GM18868 (cell line): ENCODE measurements around the gene ZNF408.
"Not testable (repeated sequence)": the region's sequence is repeated elsewhere in the genome, so short reads cannot be mapped to it uniquely, and the experiment has no call there.

ENCODE experiments used
- ATAC-seq: cut with Tn5 transposase; IDR thresholded peaks from one replicate; pipeline ENCODE4 v1.9.1; 2021; ENCODE audit warnings: mild to moderate bottlenecking, moderate library complexity; ENCODE audit not compliant: unreplicated experiment

The ZNF408 gene

DNA sequence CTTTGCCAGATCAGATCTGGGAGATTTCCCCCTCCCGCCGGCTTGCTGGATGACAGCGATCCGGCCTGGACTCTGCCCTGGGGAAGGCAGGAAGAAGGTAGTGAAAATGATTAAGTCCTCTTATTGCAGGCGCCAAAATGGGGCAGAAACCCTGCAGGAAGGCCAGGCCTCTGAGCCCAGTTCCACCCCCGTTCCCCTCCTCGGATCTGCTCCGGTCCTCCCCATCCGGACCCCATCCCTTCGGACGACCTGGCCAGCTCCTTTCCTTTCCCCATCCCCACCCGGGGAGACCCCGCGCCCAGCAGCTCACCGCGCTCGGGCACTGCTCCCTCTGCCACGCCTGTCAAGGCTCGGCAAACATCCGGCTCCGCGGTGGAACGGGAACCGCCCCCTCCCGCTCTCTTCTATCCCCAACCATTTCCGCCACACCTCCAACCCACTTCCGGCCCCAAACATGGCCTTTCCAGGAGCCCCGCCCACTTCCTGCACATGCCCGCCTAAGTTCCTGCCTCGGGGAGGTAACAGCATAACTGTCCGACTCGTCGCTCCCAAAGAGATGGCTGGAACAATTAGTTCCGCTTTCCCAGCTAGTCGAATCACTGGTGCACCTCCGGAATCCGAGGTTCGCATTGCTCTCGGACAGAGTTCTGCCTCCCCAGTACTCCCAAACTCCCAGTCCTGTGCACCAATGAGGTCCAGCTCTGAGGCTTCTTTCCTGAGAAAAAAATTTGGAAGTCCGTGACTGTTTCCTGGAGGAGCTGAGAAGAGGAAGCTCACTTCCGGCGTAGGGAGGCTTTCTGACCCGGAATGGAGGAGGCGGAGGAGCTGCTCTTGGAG lies at the start of gene ZNF408, which contains the start of gene ARHGAP1:
TSS of gene ZNF408 (plus strand) at position 791 of the 837 bp plus-strand sequence. CDS start at position 808, 17 bp downstream.
TSS of gene ARHGAP1 (minus strand) at position 379 of the 837 bp plus-strand sequence. CDS start 4,512 bp downstream, outside the sequence.
- peak; percentile 91 for ATAC-seq

DNA sequence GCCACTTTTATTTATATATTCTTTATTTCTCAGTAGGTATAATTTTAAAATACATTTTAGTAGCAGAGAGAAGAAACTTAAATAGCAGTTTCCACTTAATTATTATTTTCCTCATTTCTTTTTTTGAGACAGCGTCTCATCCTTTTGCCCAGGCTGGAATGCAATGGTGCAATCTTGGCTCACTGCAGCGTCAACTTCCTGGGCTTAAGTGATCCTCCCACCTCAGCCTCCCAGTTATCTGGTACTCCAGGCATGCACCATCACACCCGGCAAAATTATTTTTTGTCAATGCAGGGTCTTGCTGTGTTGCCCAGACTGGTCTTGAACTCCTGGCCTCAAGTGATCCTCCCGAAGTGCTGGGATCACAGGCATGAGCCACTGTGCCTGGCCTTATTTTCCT lies 45.2 kb upstream of the ZNF408 start:
- ATAC-seq = no peak

DNA sequence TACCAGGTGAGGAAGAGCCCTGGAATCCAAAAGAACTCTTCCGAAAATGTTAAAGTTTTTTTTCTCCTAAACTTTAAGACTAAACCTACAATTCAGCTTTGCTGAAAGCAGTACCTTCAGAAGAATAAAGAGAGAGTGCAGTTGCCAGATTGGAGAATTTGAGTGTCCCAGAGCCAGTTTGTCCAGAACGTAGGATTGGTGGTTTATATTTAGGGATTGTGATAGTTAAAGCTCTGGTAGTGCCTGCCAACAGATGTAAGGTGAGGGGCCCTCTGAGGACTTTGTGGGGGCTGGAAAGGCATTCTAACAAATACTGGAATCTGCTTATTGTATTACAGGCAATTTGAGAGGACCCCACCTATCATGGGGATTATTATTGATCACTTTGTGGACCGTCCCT lies 43.6 kb upstream of the ZNF408 start:
- ATAC-seq = no peak

DNA sequence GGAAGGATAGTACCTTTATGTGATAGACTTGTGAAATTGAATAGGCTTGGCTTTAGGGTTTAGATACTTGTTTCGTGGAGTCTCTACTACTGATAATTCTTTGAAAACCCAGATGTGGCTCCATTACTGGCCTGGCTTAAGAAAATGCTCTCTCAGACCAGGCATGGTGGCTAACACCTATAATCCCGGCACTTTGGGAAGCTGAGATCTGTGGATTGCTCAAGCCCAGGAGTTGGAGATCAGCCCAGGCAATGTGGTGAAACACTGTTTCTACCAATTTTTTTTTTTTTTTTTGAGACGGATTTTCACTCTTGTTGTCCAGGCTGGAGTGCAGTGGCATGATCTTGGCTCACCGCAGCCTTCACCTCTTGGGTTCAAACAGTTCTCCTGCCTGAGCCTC lies 42.6 kb upstream of the ZNF408 start:
- no peak for ATAC-seq

DNA sequence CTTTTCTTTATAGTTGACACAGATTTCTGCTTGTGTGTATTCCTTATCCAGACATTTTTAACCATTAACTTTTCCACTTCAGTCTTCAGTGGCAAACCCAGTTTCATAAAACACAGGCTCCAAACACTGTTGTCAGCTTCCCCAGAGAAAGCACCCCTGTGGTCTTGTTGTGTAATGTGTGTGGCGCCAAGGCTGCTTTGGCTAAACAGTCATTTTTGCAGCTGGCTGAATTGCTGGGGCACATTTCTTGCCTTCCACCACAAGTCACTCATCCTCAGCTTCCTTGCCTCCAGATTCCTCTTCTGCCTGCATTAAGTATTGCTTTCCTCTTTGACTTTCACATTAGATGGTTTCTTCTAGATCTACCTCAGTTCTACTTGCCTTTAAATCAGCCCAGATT lies 40.9 kb upstream of the ZNF408 start:
- ATAC-seq = no peak

DNA sequence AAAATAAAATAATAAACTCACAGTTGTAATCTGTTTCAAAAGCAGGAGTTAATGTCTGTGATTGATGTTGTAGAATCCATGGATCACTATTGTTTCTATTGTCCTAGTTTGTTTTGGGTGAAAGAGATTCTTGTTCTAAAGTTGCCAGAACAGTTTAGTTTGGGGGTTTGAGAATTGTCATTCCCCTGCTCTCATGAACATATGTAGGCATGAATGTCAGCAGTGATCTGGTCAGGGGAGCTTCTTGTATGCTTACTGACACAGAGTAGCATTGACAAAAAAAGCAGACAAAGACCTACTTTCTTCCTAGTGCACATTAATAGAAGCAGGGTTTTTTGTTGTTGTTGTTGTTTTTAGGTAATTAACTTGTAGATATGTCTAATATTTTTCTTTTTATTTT lies 39.0 kb upstream of the ZNF408 start:
- ATAC-seq = no peak

DNA sequence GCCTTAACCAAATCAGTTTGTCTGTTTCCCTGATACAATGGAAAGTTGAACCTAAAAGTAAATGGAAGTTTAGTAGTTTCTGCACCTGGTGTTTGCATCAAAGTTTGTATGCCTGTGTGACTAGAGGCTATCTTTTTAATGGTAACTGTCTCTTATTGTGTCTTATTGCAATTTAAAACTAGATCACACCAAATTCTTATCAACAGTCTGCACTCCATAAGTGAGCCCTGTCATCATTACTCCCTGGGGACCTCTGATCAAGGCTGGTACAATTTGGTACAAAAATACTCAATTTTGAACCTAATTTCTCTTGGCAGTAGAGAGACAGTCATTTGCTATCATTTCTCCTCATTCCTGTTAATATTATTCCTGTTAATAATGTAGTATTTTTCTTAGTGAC lies 38.5 kb upstream of the ZNF408 start:
- ATAC-seq = no peak

DNA sequence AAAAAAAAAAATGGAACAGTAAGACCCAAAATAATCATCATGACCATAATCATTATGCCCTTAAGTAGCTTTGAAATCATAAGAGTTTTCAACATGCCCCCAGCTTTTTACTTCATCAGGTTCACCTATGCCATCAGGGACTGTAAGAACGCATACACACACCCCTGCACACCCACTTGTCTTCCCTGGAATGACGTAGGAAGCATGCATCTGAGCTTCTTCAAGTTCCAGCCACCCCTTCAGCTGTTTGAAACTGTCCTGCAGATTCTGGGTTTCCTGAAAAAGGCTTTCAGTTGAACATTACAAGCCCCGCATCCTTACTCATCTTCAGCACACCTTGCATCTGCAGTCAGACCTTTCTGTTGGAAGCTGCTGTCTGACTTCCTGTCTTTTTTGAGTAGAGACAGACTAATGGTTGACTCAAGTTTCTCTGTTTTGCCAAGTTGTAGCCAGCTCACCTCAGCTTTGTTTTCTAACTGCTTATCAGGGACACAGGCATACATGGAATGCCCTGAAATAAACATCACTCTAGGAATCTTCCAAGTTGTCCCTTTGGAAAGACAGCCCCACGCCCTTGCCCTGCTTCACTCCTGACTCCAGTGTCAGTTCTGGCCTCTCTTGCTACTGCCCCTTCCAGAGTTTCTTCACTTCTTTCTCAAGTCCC lies 37.4 kb upstream of the ZNF408 start:
- ATAC-seq = no peak

DNA sequence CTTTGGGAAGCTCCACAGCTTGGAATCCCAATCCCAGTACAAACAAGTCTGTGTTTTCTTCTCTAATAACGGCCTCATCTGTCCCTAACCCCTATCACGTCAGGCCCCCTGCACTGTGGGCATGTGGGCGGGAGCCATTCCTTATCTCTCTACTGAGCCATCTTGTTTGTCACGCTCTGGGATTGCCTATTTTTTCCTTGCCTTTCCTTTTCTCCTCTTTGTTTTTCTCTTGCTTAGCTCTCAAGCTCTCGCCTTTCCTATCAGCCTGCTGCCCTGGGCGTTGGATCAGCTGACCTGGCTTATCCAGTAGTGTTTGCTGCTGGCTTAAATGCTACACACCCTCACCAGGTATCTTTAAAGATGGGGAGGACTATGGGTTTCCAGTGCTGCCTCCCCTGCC lies 36.2 kb upstream of the ZNF408 start:
- ATAC-seq = no peak

DNA sequence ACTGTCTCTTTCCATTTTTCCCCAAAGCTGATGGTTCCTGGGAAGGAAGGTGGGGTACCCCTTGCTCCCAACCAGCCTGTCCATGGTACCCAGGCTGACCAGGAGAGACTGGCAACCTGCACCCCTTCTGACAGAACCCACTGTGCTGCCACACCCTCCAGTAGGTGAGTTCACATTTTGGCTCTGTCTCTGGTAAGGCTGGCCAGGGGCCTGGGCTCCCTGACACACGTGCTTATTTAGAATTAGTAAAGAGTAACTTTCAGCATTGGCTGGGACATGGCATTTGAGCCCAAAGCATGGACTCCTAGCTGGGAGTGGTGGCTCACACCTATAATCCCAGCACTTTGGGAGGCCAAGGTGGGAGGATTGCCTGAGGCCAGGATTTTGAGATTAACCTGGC lies 35.5 kb upstream of the ZNF408 start:
- no peak for ATAC-seq

DNA sequence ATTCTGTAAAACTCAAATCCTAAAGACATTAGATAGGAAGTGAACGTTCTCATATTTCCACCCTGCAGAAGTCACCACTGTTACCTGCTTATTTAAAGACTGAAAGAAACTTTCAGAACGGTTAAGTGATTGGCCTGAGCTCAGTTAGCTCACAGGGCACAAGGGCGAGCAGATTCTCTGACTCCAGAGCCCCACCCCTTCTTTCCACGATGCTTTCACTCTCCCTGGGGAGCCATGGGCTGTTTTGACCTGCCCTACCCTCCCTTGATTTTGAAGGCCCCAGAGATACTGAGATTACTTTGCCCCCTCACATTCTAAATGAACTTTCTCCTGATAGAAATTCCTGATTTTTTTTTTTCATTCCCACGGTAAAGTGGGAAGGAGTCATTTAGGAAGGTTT lies 34.3 kb upstream of the ZNF408 start:
- no peak for ATAC-seq

DNA sequence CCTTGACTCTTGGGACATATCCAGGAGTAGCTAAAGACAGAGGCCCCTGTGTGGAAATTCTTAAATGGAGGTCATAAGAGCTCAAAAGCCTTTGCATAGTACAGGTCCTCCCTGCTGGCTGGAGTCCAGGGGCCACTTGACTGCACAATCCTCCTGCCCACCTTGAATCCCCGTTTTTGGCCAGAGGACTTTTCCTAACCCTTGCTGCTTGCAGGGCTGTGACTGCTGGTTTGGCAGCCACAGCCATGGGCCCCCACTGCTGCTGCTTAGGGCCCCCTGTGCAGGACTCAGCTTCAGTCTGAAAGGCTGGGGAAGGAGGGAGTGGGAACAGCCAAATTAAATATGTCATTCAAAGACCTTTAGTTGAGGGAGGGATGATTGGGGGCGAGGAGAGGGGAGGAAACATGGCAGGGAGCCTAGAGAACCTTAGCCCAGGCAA lies 33.8 kb upstream of the ZNF408 start:
- no peak for ATAC-seq

DNA sequence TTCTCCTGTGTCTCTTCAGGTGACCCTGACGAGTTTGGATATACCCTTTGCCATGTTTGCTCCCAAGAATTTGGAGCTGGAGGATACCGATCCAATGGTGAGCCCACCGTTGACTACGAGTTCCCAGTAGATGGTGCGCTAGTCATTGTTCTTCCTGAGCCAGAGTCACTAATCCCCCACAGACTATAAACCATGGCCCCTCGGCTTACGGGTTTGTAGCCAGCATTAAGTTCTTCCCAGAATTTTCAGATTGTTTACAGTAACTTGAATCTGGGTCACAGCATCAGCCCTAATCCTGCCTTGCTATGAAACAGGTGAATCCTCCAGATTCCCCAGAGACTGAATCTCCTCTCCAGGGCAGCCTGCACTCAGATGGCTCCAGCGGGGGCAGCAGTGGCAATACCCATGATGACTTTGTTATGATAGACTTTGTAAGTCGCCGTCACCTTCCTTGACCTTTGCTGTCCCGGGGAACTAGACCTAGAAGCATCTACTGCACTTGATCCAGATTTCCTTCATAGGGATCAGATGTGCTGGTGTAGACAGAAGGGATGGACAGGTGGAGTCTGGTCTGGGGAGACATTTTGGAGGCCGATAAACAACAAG lies 32.2 kb upstream of the ZNF408 start:
- ATAC-seq = no peak

DNA sequence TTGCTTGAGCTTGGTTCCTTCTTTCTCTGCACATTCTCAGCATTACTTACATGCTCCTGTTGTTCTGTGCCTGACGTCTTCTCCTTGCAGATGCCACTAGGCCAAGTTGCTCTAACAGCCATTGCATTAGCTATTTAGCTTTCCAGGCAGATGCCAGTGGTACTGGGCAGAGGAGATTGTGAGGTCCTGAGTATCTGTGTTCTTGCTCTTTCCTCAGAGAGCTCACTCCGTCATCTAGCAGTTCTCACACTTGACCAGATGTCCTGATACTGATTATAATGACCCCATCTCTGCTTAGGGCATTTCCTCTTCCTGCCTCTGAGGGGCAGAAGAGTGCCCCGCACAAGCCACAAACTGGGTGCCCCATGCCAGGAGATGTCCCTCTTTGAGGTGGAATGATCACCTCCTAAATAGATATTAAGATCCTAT lies 31.1 kb upstream of the ZNF408 start:
- no peak for ATAC-seq

DNA sequence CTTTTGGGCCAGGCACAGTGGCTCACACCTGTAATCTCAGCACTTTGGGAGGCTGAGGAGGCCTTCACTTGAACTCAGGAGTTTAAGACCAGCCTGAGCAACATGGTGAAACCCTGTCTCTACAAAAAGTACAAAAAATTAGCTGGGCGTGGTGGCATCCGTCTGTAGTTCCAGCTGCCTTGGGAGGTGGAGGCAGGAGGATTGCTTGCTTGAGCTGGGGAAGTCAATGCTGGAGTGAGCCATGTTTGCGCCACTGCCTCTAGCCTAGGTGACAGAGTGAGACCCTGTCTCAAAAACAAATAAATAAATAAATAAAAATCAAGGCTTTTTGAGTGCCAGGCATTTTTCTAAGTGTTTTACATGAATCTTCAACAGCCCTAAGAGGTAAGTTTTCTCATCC lies 30.3 kb upstream of the ZNF408 start:
- ATAC-seq = not testable (repeated sequence)

DNA sequence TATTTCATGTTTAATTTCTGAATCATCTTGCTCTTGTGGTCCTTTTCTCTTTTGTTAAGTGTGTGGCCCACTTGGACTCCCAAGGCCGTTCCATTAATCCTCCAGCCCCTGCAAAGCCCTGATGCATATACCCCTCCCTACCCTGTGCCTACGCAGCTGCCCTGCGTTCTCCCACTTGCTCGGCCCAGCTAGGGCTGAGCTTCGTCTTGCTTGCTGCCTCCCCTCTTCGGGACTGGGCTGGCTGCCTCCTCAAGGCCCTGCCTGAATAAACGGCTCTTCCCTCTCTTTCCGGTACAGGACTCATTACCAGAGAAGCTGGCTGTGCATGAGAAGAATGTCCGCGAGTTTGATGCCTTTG lies 28.9 kb upstream of the ZNF408 start:
- ATAC-seq = no peak

DNA sequence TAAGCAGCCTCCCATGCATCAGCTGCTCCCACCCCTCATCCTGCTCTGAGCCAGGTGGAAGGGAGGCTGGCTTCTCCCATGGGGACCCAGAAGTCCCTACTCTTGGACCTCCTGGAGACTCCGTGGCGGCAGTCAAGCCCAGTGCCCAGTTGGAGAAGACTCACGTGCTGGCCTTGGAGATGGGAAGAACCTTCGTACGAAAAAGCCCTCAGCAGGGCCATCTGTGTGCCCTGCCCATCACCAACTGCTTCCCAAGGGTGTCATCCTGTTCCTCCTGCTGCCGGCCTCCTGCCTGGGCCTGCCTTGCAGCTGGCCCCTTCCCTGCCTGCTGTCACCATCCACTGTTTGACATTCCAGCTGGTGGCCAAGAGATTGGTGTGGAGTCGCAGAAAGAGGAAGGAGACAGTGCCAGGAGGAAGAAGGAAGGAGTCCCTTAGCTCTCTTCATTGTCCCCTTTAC lies 28.4 kb upstream of the ZNF408 start:
- ATAC-seq = no peak

DNA sequence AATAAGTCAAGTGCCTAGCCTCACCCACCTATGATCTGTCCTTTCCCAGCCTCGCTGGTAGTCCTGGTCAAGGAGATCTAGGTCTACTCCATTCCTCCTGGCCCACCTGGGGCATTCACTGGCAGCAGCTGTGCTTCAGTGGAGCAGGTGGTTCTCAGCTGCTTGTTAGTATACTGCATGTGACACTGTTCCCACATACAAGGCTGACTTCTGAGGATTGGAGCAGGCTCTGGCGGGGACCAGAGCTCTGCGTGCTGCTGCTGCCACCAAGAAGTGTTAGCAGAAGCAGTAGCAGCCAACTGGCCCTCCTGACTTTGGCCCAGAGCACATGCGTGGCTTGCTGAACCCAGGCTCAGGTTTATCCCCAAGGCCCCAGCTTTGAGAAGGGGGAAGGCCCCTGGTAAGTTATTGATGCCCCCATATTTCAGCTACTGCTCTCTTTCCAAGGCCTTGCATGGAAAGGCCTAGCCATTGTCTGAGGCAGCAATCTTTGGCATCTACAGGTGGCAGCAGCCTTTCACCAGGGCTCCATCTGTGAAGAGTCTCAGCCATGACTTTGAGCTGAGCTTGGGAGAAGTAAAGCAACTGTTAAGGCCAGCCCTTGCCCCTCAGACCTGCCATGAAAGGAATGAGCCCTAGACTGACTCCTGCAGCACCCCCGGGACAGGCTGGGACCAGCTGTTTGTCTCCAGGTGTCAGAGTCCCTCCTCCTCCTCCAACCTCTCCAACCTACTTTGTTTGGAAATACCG lies 26.9 kb upstream of the ZNF408 start:
- no peak for ATAC-seq

DNA sequence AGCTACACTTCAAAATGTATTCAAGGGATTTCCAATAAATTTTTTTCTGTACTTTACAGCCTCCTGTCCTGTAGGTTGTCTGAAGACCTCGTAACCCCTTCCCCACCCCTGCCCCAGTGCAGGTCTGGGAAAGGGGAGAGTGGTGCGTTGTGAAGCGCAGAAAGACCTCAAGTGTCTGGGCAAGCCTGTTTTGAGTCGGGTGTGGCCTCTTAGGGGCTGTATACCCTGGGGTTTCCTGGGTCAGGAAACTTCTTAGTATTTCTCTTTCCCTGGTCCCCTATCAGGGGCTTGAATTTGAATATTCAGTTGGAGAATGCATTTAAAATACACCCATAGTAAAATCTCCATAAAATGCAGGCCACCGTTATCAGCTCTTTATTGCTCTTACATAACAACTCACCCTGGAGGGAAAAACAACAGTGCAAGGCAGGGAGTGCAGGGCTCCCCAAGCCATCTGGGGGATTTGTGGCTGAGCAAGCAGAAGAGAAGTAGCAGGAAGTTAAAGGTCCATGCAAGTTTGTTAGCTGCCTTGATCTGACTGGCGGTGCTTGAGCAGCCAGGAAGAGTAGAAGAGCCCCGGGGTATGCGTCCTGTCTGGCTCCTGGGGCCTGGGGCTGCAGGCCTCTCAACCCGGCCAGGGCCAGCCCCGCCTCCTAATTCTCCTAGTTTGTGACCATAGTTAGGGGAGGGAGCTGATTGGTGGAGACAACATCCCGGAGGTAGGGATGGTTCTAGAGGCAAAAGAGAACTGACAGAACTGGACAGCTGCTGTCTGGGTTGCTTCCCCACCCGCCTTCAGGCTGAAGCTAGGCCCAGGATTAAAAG lies 26.2 kb upstream of the ZNF408 start:
- ATAC-seq = no peak

DNA sequence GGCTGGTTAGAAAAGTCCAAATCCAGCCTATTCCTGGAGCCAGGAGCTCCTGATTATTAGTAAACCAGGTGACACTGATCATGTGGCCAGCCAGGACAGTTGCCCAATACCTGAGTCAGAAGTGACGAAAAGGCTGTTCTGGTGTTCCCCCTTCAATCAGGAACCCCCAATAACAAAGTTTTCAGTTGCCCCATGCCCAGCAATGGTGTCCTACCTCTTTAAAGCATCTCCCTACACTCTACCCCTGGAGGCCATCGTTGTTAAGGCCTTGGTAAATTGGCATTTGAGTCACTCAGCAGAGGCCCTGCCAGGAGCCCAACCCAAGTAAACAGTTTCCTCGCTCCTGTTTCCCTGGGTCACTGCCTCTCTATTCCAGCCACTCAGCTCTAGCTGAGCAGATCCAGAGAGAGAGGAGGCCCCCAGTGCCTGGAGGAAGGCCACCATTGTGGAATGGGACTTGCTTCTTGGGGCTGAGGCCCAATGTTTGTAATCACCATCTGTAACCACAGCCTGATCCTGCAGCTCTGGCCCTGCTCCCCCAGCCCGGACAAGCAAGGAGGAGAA lies 25.5 kb upstream of the ZNF408 start:
- ATAC-seq = no peak
